Hippocampal formation (tissue), 2 donors: Measurements from ENCODE around the gene HDAC1.
"Not testable (repeated sequence)": the region's sequence is repeated elsewhere in the genome, so short reads cannot be mapped to it uniquely, and the experiment has no call there.

Experiments used
- DNase-seq, 2 donors: peaks; one replicate each; lab custom pipeline; 2025; lab: John Stamatoyannopoulos, UW

The HDAC1 gene

GRCh38 chr1:32349211-32349708 is 57.4 kb downstream of the HDAC1 start:
- no peak for DNase-seq

GRCh38 chr1:32350785-32351398 is 59.0 kb downstream of the HDAC1 start:
- DNase-seq, result peak; percentile 66 to 78

- DNase-seq, result peak; percentile 89 to 91
These were observed 59.7 kb downstream of the HDAC1 start for GRCh38 chr1:32351399-32352238.

- no peak for DNase-seq
These were observed 60.4 kb downstream of the HDAC1 start for GRCh38 chr1:32352239-32352745.

- no peak for DNase-seq
These were observed 61.0 kb downstream of the HDAC1 start for GRCh38 chr1:32352831-32353383.

GRCh38 chr1:32353431-32353830 is 61.5 kb downstream of the HDAC1 start:
- DNase-seq, result no peak

GRCh38 chr1:32353886-32354570 is 62.1 kb downstream of the HDAC1 start:
- no peak for DNase-seq

GRCh38 chr1:32355778-32356177 is 63.9 kb downstream of the HDAC1 start:
- DNase-seq, result not testable (repeated sequence)

GRCh38 chr1:32356478-32356877 is 64.6 kb downstream of the HDAC1 start:
- DNase-seq, result no peak

GRCh38 chr1:32357614-32358013 is 65.7 kb downstream of the HDAC1 start:
- no peak for DNase-seq

GRCh38 chr1:32358435-32358834 is 66.6 kb downstream of the HDAC1 start:
- no peak for DNase-seq

GRCh38 chr1:32361308-32361673 is 69.4 kb downstream of the HDAC1 start:
- no peak for DNase-seq

- DNase-seq, result peak; percentile 63 to 75
These were observed 70.0 kb downstream of the HDAC1 start for GRCh38 chr1:32361674-32362473.

- no peak for DNase-seq
These were observed 70.8 kb downstream of the HDAC1 start, which contains the start of the genes FAM229A and TSSK3 for GRCh38 chr1:32362474-32363313. FAM229A (minus strand) TSS chr1:32362485; CDS start chr1:32362091, 394 bp downstream. TSSK3 (plus strand) TSS chr1:32362539; CDS start chr1:32362702, 163 bp downstream.

- DNase-seq, result no peak
These were observed 71.8 kb downstream of the HDAC1 start for GRCh38 chr1:32363713-32364112.

GRCh38 chr1:32364836-32365235 is 73.0 kb downstream of the HDAC1 start:
- DNase-seq, result no peak

- no peak for DNase-seq
These were observed 73.6 kb downstream of the HDAC1 start for GRCh38 chr1:32365445-32365844.

GRCh38 chr1:32367912-32368635 is 76.2 kb downstream of the HDAC1 start:
- no peak for DNase-seq

- DNase-seq, result no peak
These were observed 80.4 kb downstream of the HDAC1 start for GRCh38 chr1:32372149-32372756.
